Fibroblast of lung (primary cell): ENCODE measurements around the gene MS4A18. TPM values are rescaled to one million over a fixed set of nuclear protein-coding genes. Genes with fewer than 3 reads are reported as not detected.

Experiments
- DNase-seq, 2 donors: peaks; one replicate each; pipeline versions ENCODE4 v3.0.0 to v3.0.0-alpha.2; 2010; ENCODE audit warnings: low read depth in 2 of 2
- H2AFZ ChIP-seq: 2 replicates; pipeline ENCODE4 v1.5.1; 2012; ENCODE audit warnings: low read length, control low read depth, inconsistent platforms
- H3K27ac ChIP-seq: 2 replicates; pipeline ENCODE4 v1.5.1; 2011; ENCODE audit warnings: low read length, control low read depth; ENCODE audit not compliant: insufficient read depth
- H3K27me3 ChIP-seq: 2 replicates; pipeline ENCODE4 v1.5.1; 2011; ENCODE audit warnings: mild to moderate bottlenecking, low read length; ENCODE audit not compliant: control insufficient read depth, insufficient read depth
- H3K36me3 ChIP-seq: 2 replicates; pipeline ENCODE4 v1.5.1; 2011; ENCODE audit warnings: low read length; ENCODE audit not compliant: control insufficient read depth, insufficient read depth
- H3K4me1 ChIP-seq: 2 replicates; pipeline ENCODE4 v1.5.1; 2011; ENCODE audit warnings: low read length; ENCODE audit not compliant: control insufficient read depth, insufficient read depth; ENCODE audit errors: extremely low read depth
- H3K4me2 ChIP-seq: 2 replicates; pipeline ENCODE4 v1.5.1; 2011; ENCODE audit warnings: low read length, control low read depth; ENCODE audit not compliant: insufficient read depth; ENCODE audit errors: extremely low read depth
- H3K4me3 ChIP-seq, 4 experiments: fragments of 200-600 bp in 1 of 4; sonication (generic) in 1 of 4; replicated peaks in 1 of 4; 2 replicates each; pipeline ENCODE4 v1.5.1; 2011 to 2016; ENCODE audit warnings: low read length in 4 of 4, low read depth in 3 of 4, mild to moderate bottlenecking in 3 of 4, control low read depth in 2 of 4, inconsistent platforms in 1 of 4, mixed read lengths in 1 of 4; ENCODE audit not compliant: insufficient read depth in 1 of 4; ENCODE audit errors: control extremely low read depth in 1 of 4
- H3K79me2 ChIP-seq: 2 replicates; pipeline ENCODE4 v1.5.1; 2012; ENCODE audit warnings: mild to moderate bottlenecking, low read length, inconsistent platforms; ENCODE audit not compliant: control insufficient read depth, insufficient read depth
- H3K9ac ChIP-seq: 2 replicates; pipeline ENCODE4 v1.5.1; 2011; ENCODE audit warnings: mild to moderate bottlenecking, low read length, control low read depth; ENCODE audit not compliant: insufficient read depth
- H3K9me3 ChIP-seq: 2 replicates; pipeline ENCODE4 v1.5.1; 2012; ENCODE audit warnings: low read depth, low read length; ENCODE audit not compliant: control insufficient read depth, insufficient read depth
- H4K20me1 ChIP-seq: 2 replicates; pipeline ENCODE4 v1.5.1; 2011; ENCODE audit warnings: low read length; ENCODE audit not compliant: control insufficient read depth, insufficient read depth; ENCODE audit errors: extremely low read depth
- EZH2 ChIP-seq: IDR thresholded peaks from 2 replicates; pipeline ENCODE4 v1.5.1; 2012; ENCODE audit warnings: low read length, control low read depth, mild to moderate bottlenecking; ENCODE audit errors: missing control alignments
- polyA plus RNA-seq, 2 donors: library from polyadenylated mRNA; depleted of rRNA in 1 of 2; stranded (reverse) in 1 of 2; unstranded in 1 of 2; fragments of >200 nt; gene quantifications; 2 replicates each; pipeline ENCODE4 v1.2.1, GENCODE V29; 2011 to 2012; ENCODE audit warnings: missing spikeins in 1 of 2
- total RNA-seq: library from RNA; depleted of rRNA; stranded (reverse); fragments of >200 nt; gene quantifications from 2 replicates; pipeline ENCODE4 v1.2.1, GENCODE V29; 2014
- TF ChIP-seq, protein P1 (sequence below), 2 donors: IDR thresholded peaks in 1 of 2; conservative IDR thresholded peaks in 1 of 2; 1 replicate in 1 of 2; 2 replicates in 1 of 2; pipeline ENCODE4 v1.5.1; 2011 to 2012; ENCODE audit warnings: low read length in 2 of 2, control low read depth in 1 of 2, inconsistent platforms in 1 of 2, low read depth in 1 of 2, mild to moderate bottlenecking in 1 of 2

MS4A18 gene
- total and polyA plus RNA-seq, 2 donors (not counting 1 experiment from before 2014, with no cell fraction given) = not detected

DNA sequence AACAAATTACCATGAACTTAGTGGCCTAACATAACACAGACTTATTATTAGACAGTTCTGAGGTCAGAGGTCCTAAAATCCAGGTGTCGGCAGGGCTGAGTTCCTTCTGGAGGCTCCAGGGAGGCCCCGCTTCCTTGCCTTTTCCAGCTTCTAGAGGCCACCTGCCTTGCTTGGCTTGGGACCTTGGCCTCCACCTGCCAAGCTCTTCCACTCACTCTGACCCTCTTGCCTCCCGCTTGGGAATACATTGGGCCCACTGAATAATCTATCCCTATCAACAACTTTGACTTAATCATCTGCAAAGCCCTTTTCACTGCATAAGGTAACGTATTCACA is 57.4 kb downstream of the MS4A18 start:
- no peak for DNase-seq
- no peak overlapping the region for H3K9ac ChIP-seq
- H3K9me3 ChIP-seq = no peaks in the 10 kb centered on the region
- no peak overlapping the region for H3K27ac ChIP-seq
- H3K4me1 ChIP-seq = peaks cover 4% of the 10 kb centered on the region
- no peak overlapping the region for H3K4me3 ChIP-seq
- H3K27me3 ChIP-seq = peaks cover 9% of the 10 kb centered on the region
- TF ChIP-seq, protein P1, sequence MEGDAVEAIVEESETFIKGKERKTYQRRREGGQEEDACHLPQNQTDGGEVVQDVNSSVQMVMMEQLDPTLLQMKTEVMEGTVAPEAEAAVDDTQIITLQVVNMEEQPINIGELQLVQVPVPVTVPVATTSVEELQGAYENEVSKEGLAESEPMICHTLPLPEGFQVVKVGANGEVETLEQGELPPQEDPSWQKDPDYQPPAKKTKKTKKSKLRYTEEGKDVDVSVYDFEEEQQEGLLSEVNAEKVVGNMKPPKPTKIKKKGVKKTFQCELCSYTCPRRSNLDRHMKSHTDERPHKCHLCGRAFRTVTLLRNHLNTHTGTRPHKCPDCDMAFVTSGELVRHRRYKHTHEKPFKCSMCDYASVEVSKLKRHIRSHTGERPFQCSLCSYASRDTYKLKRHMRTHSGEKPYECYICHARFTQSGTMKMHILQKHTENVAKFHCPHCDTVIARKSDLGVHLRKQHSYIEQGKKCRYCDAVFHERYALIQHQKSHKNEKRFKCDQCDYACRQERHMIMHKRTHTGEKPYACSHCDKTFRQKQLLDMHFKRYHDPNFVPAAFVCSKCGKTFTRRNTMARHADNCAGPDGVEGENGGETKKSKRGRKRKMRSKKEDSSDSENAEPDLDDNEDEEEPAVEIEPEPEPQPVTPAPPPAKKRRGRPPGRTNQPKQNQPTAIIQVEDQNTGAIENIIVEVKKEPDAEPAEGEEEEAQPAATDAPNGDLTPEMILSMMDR (conservative IDR thresholded peaks at IDR 0.05 in 1 of 2, IDR thresholded peaks at IDR 0.05 in 1 of 2; ENCODE audit: low read depth in 1 of 2, low read length in 2 of 2) = no peak
- no peak for TF ChIP-seq EZH2
- no peaks in the 10 kb centered on the region for H3K36me3 ChIP-seq
- no peaks in the 10 kb centered on the region for H3K79me2 ChIP-seq
- H2AFZ ChIP-seq = no peak overlapping the region
- no peak overlapping the region for H3K4me2 ChIP-seq
- no peaks in the 10 kb centered on the region for H4K20me1 ChIP-seq

DNA sequence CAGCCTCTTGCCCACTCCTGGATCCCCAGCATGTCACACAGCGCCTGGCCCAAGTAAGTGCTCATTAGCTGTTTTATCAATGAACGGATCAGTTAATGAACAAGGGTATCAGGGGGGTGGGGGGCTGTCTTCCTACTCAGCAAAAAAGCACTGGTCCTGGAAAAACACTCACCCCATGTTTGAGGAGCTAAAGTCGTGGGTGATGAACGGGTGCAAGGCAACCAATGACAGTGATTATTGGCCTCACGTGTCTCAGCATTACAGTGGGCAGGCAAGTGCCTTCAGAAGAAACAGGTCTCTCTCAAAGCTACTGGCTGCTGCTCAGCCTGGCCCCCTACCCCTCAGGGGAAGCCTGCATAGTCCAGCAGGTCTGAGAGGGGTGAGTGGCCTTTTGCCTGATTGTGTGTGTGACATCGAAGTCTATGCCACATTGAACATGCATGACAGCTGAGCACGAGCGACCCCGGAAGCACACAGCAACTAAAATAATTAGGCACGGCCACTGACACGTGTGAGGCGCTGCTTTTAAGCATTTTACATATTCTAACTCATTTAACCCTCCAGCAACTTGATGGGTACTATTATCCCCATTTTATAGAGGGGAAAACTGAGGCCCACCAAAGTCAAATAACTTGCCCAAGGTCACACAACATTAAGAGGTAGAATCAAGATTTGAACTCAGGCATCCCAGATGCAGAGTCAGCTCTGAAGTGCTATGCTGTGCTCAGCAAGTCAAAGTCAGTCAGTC is 58.0 kb downstream of the MS4A18 start:
- Histone ChIP-seq H4K20me1 (no peaks in the 10 kb centered on the region), H3K4me2 (no peak overlapping the region), H3K9me3 (no peaks in the 10 kb centered on the region), H3K27me3 (peaks cover 9% of the 10 kb centered on the region), H2AFZ (no peak overlapping the region), H3K4me1 (peaks cover 5% of the 10 kb centered on the region), H3K79me2 (no peaks in the 10 kb centered on the region), H3K9ac (no peak overlapping the region), H3K36me3 (no peaks in the 10 kb centered on the region), H3K27ac (no peak overlapping the region), H3K4me3 (no peak overlapping the region)
- DNase-seq = no peak
- no peak for TF ChIP-seq EZH2
- TF ChIP-seq, protein P1 (conservative IDR thresholded peaks at IDR 0.05 in 1 of 2, IDR thresholded peaks at IDR 0.05 in 1 of 2; ENCODE audit: low read depth in 1 of 2, low read length in 2 of 2) = no peak

DNA sequence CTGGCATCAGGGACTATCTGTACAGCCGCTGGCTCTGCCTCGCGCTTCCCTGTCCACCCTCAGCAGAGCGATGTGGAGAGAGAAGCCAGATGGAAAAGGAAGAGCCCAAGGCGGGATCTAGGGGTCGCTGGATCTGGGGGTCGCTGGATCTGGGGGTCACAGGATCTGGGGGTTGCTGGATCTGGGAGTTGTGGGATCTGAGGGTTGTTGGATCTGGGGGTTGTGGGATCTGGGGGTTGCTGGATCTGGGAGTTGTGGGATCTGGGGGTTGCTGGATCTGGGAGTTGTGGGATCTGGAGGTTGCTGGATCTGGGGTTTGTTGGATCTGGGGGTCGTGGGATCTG is 58.6 kb downstream of the MS4A18 start:
- TF ChIP-seq, protein P1 (conservative IDR thresholded peaks at IDR 0.05 in 1 of 2, IDR thresholded peaks at IDR 0.05 in 1 of 2; ENCODE audit: low read depth in 1 of 2, low read length in 2 of 2) = no peak
- no peak for TF ChIP-seq EZH2
- Histone ChIP-seq H3K4me1 (peaks cover 3% of the 10 kb centered on the region), H3K27me3 (peaks cover 9% of the 10 kb centered on the region), H3K36me3 (no peaks in the 10 kb centered on the region), H4K20me1 (no peaks in the 10 kb centered on the region), H3K9ac (no peak overlapping the region), H3K27ac (no peak overlapping the region), H3K79me2 (no peaks in the 10 kb centered on the region), H3K9me3 (no peaks in the 10 kb centered on the region), H3K4me3 (no peak overlapping the region), H2AFZ (no peak overlapping the region), H3K4me2 (no peak overlapping the region)
- no peak for DNase-seq
